Cardiac muscle cell (in vitro differentiated cells and primary cell): ENCODE data around the gene KLRK1. TPM values are rescaled to one million over a fixed set of nuclear protein-coding genes. Genes with fewer than 3 reads are reported as not detected.
"Not testable (repeated sequence)": the region's sequence is repeated elsewhere in the genome, so short reads cannot be mapped to it uniquely, and the experiment has no call there.

Experiments
- DNase-seq, 2 donors: peaks; one replicate each; pipeline versions ENCODE4 v3.0.0 to v3.0.0-alpha.2; 2010 to 2017; ENCODE audit warnings: low read depth in 1 of 2, low spot score in 1 of 2
- H3K27ac ChIP-seq: fragments of 200-600 bp; sonication (generic); 2 replicates; pipeline ENCODE4 v1.5.1; 2016
- H3K27me3 ChIP-seq: fragments of 200-600 bp; sonication (generic); 2 replicates; pipeline ENCODE4 v1.6.0; 2016; ENCODE audit warnings: control low read depth
- H3K36me3 ChIP-seq: fragments of 200-600 bp; sonication (generic); 2 replicates; pipeline ENCODE4 v1.5.1; 2016; ENCODE audit warnings: control low read depth
- H3K4me1 ChIP-seq: fragments of 200-600 bp; sonication (generic); 2 replicates; pipeline ENCODE4 v1.8.1; 2017; ENCODE audit warnings: low read depth, mild to moderate bottlenecking, mixed run types
- H3K4me3 ChIP-seq: fragments of 200-600 bp; sonication (generic); 2 replicates; pipeline ENCODE4 v1.5.1; 2016; ENCODE audit warnings: mild to moderate bottlenecking
- H3K9me3 ChIP-seq: fragments of 200-600 bp; sonication (generic); 2 replicates; pipeline ENCODE4 v1.5.1; 2017; ENCODE audit warnings: low read depth, mild to moderate bottlenecking, control low read depth
- polyA plus RNA-seq: library from polyadenylated mRNA; unstranded; fragments of >200 nt; fragmentation: Nextera tagmentation; extraction: Ambion mirVana; gene quantifications from 2 replicates; pipeline ENCODE4 v1.2.1, GENCODE V29; 2016
- total RNA-seq: library from RNA; depleted of rRNA; stranded (reverse); fragments of >200 nt; gene quantifications from 2 replicates; pipeline ENCODE4 v1.2.3, GENCODE V29; 2016
- TF ChIP-seq, protein P1 (sequence below): IDR thresholded peaks from 2 replicates; pipeline ENCODE4 v1.5.1; 2012; ENCODE audit warnings: low read depth, mild to moderate bottlenecking, low read length

KLRK1 gene
- total and polyA plus RNA-seq, 2 experiments from 2014 or later = 0.15 TPM; not detected in 1

DNA sequence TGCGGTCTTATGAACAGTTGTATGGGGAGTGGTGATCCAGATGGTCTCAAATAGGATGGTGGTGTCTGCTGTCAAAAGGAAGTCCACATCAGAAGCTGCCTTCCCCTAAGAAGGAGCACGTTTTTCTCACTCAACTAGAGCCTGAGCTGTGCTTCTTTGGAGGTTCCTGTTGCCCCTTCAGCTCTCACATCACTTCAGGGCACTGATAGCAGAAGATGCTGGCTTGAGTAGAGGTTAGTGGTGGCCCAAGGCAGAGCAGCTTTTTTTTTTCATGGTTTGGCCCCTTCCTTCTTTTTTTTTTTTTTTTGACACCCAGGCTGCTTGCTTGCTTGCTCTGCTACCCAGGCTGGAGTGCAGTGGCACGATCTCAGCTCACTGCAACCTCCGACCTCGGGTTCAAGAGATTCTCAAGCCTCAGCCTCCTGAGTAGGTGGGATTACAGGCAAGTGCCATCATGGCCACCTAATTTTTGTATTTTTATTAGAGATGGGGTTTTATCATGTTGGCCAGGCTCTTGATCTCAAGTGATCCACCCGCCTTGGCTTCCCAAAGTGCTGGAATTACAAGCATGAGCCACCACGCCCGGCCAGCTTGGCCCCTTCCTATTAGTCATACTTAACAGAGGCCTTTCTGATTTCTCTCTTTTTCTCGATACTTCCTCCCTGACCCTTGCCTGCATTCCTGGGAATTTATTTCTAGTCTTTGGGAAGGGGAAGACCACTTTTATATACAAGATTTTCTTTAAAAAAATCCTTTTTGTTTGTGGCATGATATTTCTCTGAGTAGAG is 50.6 kb downstream of the KLRK1 start:
- peak in 1 of 2 donors; percentile 41 for DNase-seq
- no peak overlapping the region for H3K27ac ChIP-seq
- TF ChIP-seq, protein P1, sequence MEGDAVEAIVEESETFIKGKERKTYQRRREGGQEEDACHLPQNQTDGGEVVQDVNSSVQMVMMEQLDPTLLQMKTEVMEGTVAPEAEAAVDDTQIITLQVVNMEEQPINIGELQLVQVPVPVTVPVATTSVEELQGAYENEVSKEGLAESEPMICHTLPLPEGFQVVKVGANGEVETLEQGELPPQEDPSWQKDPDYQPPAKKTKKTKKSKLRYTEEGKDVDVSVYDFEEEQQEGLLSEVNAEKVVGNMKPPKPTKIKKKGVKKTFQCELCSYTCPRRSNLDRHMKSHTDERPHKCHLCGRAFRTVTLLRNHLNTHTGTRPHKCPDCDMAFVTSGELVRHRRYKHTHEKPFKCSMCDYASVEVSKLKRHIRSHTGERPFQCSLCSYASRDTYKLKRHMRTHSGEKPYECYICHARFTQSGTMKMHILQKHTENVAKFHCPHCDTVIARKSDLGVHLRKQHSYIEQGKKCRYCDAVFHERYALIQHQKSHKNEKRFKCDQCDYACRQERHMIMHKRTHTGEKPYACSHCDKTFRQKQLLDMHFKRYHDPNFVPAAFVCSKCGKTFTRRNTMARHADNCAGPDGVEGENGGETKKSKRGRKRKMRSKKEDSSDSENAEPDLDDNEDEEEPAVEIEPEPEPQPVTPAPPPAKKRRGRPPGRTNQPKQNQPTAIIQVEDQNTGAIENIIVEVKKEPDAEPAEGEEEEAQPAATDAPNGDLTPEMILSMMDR = no peak
- H3K4me1 ChIP-seq = no peaks in the 10 kb centered on the region
- H3K27me3 ChIP-seq = no peaks in the 10 kb centered on the region
- H3K9me3 ChIP-seq = no peaks in the 10 kb centered on the region
- H3K36me3 ChIP-seq = no peaks in the 10 kb centered on the region
- H3K4me3 ChIP-seq = no peak overlapping the region

DNA sequence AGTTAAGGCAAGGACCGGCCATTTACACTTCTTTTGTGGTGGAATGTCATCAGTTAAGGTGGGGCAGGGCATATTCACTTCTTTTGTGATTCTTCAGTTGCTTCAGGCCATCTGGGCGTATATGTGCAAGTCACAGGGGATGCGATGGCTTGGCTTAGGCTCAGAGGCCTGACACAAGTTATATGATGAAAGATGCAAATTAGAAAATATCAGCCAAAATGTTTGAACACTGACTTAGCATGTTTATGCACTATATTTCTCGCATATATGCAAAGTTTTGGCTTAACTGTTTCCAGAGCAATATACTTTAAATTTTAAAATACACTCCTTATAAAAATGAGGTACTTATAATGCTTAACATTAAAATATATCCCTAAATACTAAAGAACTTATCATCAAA is 51.4 kb downstream of the KLRK1 start:
- H3K4me1 ChIP-seq, DNase-seq, H3K9me3 ChIP-seq, H3K27ac ChIP-seq, H3K36me3 ChIP-seq, H3K4me3 ChIP-seq, H3K27me3 ChIP-seq: not testable (repeated sequence)

DNA sequence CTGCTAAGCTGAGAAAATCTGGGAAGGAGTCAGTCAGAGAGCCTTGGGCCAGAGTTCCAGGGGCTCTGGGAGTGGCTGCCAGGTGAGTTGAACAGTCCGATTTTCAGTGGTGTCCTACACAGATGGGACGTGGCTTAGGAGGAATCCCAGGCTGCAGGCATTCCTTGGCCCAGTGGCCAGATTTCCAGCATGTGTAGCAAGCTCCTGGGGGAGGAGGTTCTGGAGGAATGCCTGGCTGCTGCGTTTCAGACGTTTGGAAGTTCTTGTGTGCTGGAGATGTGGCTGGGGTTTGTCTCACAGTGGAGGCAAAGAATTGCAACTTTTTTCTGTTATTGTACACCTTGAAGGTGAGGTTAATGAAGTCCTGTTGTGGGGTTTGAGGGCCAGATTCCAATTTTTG is 53.6 kb downstream of the KLRK1 start:
- peak in 1 of 2 donors; percentile 26 for DNase-seq
- H3K27me3 ChIP-seq, H3K27ac ChIP-seq: not testable (repeated sequence)

DNA sequence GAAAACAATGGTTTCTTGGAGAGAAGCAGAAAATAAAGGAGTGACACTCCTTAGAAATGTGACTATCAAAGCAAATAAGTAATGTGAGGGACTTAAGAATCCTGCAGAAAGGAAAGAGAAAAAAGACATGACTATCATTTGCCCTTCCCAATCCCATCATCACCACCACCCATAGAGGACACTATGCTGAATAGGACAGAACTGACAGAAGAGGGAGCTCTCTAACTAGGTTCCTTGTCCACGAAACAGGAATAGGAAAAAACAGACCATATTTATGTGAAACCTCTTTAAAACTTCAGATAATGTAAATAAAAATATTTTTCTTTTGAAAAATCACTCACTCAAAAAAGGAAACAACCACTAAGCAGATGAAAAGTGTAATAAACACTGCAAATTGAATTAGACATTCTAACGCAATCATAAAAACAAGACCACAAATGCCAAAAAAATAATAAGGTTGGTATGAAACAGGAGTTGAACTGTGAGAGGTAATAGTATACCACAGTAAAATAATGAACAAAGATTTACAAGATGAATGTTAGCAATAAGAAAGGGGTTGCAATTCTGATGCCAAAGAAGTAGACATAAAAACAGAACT is 58.1 kb downstream of the KLRK1 start:
- H3K36me3 ChIP-seq = no peaks in the 10 kb centered on the region
- no peaks in the 10 kb centered on the region for H3K9me3 ChIP-seq
- TF ChIP-seq, protein P1 = peak; percentile 90
- DNase-seq = peak; percentile 61 to 76
- H3K4me1 ChIP-seq = no peaks in the 10 kb centered on the region
- H3K27ac ChIP-seq = no peak overlapping the region
- H3K4me3 ChIP-seq = no peak overlapping the region
- no peaks in the 10 kb centered on the region for H3K27me3 ChIP-seq

More for the DNA sequence above, 53.6 kb downstream of the KLRK1 start:
- H3K4me1 ChIP-seq, H3K36me3 ChIP-seq, H3K9me3 ChIP-seq, H3K4me3 ChIP-seq: not testable (repeated sequence)

DNA sequence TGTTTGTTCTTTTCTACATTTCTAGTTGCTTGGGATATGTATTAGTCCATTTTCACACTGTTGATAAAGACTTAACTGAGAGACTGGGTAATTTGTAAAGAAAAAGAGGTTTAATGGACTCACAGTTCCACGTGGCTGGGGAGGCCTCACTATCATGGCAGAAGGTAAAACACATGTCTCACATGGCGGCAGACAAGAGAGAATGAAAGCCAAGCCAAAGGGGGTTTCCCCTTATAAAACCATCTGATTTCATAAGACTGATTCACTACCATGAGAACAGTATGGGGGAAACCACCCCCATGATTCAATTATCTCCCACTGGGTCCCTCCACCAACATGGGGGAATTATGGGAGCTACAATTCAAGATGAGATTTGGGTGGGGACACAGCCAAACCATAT is 61.1 kb downstream of the KLRK1 start:
- H3K4me1 ChIP-seq, H3K27ac ChIP-seq, DNase-seq, H3K27me3 ChIP-seq, H3K36me3 ChIP-seq, H3K4me3 ChIP-seq, H3K9me3 ChIP-seq: not testable (repeated sequence)

Other genes starting within 250 kb of the KLRK1 start
- gene OLR1, start 217.9 kb downstream of the KLRK1 start, total RNA-seq = 0.11 TPM in 1 of 2 replicates, not detected in the other
- 0.28 TPM in 1 of 2 replicates, not detected in the other for gene OLR1, start 217.9 kb downstream of the KLRK1 start, polyA plus RNA-seq
- not detected in 2 replicates for gene TMEM52B, start 211.0 kb downstream of the KLRK1 start, total RNA-seq
- gene TMEM52B, start 211.0 kb downstream of the KLRK1 start, polyA plus RNA-seq = not detected in 2 replicates
- 59.0 and 62.1 TPM in 2 replicates for gene GABARAPL1, start 177.2 kb downstream of the KLRK1 start, total RNA-seq
- gene GABARAPL1, start 177.2 kb downstream of the KLRK1 start, polyA plus RNA-seq = 71.6 and 82.9 TPM in 2 replicates
- gene KLRD1, start 82.2 kb downstream of the KLRK1 start, total RNA-seq = 0.04 and 0.42 TPM in 2 replicates
- 0.10 and 0.19 TPM in 2 replicates for gene KLRD1, start 82.2 kb downstream of the KLRK1 start, polyA plus RNA-seq
- gene KLRC4, start 19.7 kb upstream of the KLRK1 start, total RNA-seq = not detected in 2 replicates
- gene KLRC4, start 19.7 kb upstream of the KLRK1 start, polyA plus RNA-seq = not detected in 2 replicates
- not detected in 2 replicates for gene KLRC3, start 30.6 kb upstream of the KLRK1 start, total RNA-seq
- gene KLRC3, start 30.6 kb upstream of the KLRK1 start, polyA plus RNA-seq = 0.15 TPM in 1 of 2 replicates, not detected in the other
- gene KLRC2, start 46.0 kb upstream of the KLRK1 start, total RNA-seq = not detected in 2 replicates
- gene KLRC2, start 46.0 kb upstream of the KLRK1 start, polyA plus RNA-seq = not detected in 2 replicates
- not detected in 2 replicates for gene KLRC1, start 63.3 kb upstream of the KLRK1 start, total RNA-seq
- not detected in 2 replicates for gene KLRC1, start 63.3 kb upstream of the KLRK1 start, polyA plus RNA-seq
- gene EIF2S3B, start 115.8 kb upstream of the KLRK1 start, total RNA-seq = 0.39 and 0.95 TPM in 2 replicates
- 0.16 and 0.34 TPM in 2 replicates for gene EIF2S3B, start 115.8 kb upstream of the KLRK1 start, polyA plus RNA-seq
- 10.8 and 14.2 TPM in 2 replicates for gene MAGOHB, start 223.6 kb upstream of the KLRK1 start, total RNA-seq
- 39.5 and 57.6 TPM in 2 replicates for gene MAGOHB, start 223.6 kb upstream of the KLRK1 start, polyA plus RNA-seq